OCI-LY1 (cell line): ENCODE measurements around the gene OR5W2.
"Not testable (repeated sequence)": the region's sequence is repeated elsewhere in the genome, so short reads cannot be mapped to it uniquely, and the experiment has no call there.

Experiments used
- EZH2 ChIP-seq: fragments of 200-600 bp; sonication (generic), shearing (Covaris generic); IDR thresholded peaks from 2 replicates; pipeline ENCODE4 v1.8.0; 2017; ENCODE audit warnings: borderline replicate concordance, mixed run types, mild to moderate bottlenecking, antibody characterized with exemption, low read length, moderate library complexity, mixed read lengths
- TF ChIP-seq, protein P1 (sequence below): fragments of 200-600 bp; sonication (generic), shearing (Covaris generic); IDR thresholded peaks from 2 replicates; pipeline ENCODE4 v1.5.1; 2017; ENCODE audit warnings: mild to moderate bottlenecking, antibody characterized with exemption, low read length, moderate library complexity, mixed read lengths

DNA sequence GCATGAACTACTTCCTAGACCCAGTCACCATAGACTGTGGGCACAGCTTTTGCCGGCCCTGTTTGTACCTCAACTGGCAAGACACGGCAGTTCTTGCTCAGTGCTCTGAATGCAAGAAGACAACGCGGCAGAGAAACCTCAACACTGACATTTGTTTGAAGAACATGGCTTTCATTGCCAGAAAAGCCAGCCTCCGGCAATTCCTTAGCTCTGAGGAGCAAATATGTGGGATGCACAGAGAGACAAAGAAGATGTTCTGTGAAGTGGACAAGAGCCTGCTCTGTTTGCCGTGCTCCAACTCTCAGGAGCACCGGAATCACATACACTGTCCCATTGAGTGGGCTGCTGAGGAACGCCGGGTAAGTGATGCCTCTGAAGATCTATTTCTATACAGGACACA lies 28.9 kb downstream of the OR5W2 start:
- TF ChIP-seq, protein P1, sequence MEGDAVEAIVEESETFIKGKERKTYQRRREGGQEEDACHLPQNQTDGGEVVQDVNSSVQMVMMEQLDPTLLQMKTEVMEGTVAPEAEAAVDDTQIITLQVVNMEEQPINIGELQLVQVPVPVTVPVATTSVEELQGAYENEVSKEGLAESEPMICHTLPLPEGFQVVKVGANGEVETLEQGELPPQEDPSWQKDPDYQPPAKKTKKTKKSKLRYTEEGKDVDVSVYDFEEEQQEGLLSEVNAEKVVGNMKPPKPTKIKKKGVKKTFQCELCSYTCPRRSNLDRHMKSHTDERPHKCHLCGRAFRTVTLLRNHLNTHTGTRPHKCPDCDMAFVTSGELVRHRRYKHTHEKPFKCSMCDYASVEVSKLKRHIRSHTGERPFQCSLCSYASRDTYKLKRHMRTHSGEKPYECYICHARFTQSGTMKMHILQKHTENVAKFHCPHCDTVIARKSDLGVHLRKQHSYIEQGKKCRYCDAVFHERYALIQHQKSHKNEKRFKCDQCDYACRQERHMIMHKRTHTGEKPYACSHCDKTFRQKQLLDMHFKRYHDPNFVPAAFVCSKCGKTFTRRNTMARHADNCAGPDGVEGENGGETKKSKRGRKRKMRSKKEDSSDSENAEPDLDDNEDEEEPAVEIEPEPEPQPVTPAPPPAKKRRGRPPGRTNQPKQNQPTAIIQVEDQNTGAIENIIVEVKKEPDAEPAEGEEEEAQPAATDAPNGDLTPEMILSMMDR: not testable (repeated sequence)
- not testable (repeated sequence) for TF ChIP-seq EZH2
